Astrocyte (in vitro differentiated cells and primary cell): ENCODE measurements around the gene SYNGR2.

Experiments used
- EZH2 ChIP-seq: IDR thresholded peaks from 2 replicates; pipeline ENCODE4 v1.6.1; 2012; ENCODE audit warnings: mild to moderate bottlenecking, low read length, inconsistent platforms; ENCODE audit not compliant: insufficient read depth
- TF ChIP-seq, protein P1 (sequence below): IDR thresholded peaks from 2 replicates; pipeline ENCODE4 v1.5.1; 2011; ENCODE audit warnings: low read depth, mild to moderate bottlenecking, inconsistent platforms, low read length, moderate library complexity; ENCODE audit not compliant: insufficient read depth

DNA sequence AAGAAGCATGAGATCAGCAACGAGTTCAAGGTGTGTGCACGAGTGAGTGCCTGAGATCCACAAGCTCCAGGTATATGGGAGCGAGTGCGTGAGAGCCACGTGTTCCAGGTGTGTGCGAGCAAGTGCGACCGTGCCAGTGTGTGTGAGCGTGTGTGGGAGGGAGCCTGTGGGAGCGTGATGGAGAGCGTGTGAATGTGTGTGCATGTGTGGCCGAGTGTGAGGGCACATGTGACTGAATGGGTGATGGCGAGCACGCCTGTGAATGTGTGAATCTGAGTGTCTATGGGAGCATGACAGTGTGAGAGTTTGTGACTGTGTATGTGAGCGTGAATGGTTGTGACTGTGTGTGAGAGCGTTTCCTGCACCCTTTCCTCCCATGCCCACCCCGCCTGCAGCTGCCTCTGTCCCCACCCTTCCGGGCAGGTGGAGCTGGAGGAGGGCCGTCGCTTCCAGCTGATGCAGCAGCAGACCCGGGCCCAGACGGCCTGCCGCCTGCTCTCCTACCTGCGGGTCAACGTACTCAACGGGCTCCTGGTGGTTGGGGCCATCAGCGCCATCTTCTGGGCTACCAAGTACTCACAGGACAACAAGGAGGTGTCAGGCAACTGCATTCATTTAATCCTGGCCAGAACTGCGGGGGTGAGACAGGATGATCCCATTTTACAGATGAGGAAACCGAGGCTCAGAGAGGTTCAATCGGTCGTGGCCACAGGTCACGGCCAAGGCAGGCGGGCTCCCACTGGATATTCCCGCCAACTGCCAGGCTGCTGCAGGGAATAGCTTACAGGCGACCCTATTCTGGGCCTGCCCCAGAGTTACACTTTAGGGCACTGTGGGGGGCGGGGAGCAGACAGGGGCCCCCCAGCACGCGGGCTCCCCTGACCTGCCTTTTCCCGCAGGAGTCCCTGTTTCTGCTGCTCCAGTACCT, 34.1 kb upstream of the SYNGR2 start:
- TF ChIP-seq, protein P1, sequence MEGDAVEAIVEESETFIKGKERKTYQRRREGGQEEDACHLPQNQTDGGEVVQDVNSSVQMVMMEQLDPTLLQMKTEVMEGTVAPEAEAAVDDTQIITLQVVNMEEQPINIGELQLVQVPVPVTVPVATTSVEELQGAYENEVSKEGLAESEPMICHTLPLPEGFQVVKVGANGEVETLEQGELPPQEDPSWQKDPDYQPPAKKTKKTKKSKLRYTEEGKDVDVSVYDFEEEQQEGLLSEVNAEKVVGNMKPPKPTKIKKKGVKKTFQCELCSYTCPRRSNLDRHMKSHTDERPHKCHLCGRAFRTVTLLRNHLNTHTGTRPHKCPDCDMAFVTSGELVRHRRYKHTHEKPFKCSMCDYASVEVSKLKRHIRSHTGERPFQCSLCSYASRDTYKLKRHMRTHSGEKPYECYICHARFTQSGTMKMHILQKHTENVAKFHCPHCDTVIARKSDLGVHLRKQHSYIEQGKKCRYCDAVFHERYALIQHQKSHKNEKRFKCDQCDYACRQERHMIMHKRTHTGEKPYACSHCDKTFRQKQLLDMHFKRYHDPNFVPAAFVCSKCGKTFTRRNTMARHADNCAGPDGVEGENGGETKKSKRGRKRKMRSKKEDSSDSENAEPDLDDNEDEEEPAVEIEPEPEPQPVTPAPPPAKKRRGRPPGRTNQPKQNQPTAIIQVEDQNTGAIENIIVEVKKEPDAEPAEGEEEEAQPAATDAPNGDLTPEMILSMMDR, result peak; percentile 26
- no peak for TF ChIP-seq EZH2
